T-helper 1 cell (primary cell): ENCODE data around the gene RRAS2.
A peak's percentile ranks its signal among the peaks of the same experiment; 100 is the strongest.
"Not testable (repeated sequence)": the region's sequence is repeated elsewhere in the genome, so short reads cannot be mapped to it uniquely, and the experiment has no call there.

ENCODE experiments used
- DNase-seq, 5 donors: peaks; one replicate each; pipeline ENCODE4 v3.0.0-alpha.2; 2012 to 2020

The RRAS2 gene

GRCh38 chr11:14305649-14306048 is 53.3 kb downstream of the RRAS2 start:
- no peak for DNase-seq

- no peak for DNase-seq
Observed at GRCh38 chr11:14304601-14305000, 54.4 kb downstream of the RRAS2 start.

- DNase-seq: peak in 4 of 5 donors; percentile 2 to 61 (median 17)
Observed at GRCh38 chr11:14300661-14301304, 58.2 kb downstream of the RRAS2 start.

GRCh38 chr11:14299921-14300320 is 59.1 kb downstream of the RRAS2 start:
- DNase-seq: no peak

- DNase-seq: peak in 1 of 5 donors; percentile 11
Observed at GRCh38 chr11:14290422-14290821, 68.6 kb downstream of the RRAS2 start.

GRCh38 chr11:14288189-14288935 is 70.6 kb downstream of the RRAS2 start:
- peak in 1 of 5 donors; percentile 78 for DNase-seq

GRCh38 chr11:14278869-14279268 is 80.1 kb downstream of the RRAS2 start:
- DNase-seq: not testable (repeated sequence)

GRCh38 chr11:14275076-14275475 is 83.9 kb downstream of the RRAS2 start:
- DNase-seq: no peak

GRCh38 chr11:14273895-14274294 is 85.1 kb downstream of the RRAS2 start:
- no peak for DNase-seq

- DNase-seq: peak in 1 of 5 donors; percentile 56
Observed at GRCh38 chr11:14270690-14271542, 88.1 kb downstream of the RRAS2 start.

GRCh38 chr11:14269692-14270573 is 89.0 kb downstream of the RRAS2 start:
- no peak for DNase-seq

GRCh38 chr11:14267861-14268635 is 90.9 kb downstream of the RRAS2 start:
- DNase-seq: no peak

GRCh38 chr11:14266622-14267021 is 92.4 kb downstream of the RRAS2 start:
- no peak for DNase-seq

GRCh38 chr11:14264966-14265365 is 94.0 kb downstream of the RRAS2 start:
- DNase-seq: no peak

- no peak for DNase-seq
Observed at GRCh38 chr11:14262271-14262846, 96.6 kb downstream of the RRAS2 start.

- no peak for DNase-seq
Observed at GRCh38 chr11:14261066-14261465, 97.9 kb downstream of the RRAS2 start.

- DNase-seq: no peak
Observed at GRCh38 chr11:14259878-14260277, 99.1 kb downstream of the RRAS2 start.

- no peak for DNase-seq
Observed at GRCh38 chr11:14259186-14259784, 99.7 kb downstream of the RRAS2 start.

- no peak for DNase-seq
Observed at GRCh38 chr11:14258221-14258935, 100.6 kb downstream of the RRAS2 start.

GRCh38 chr11:14255238-14255534 is 103.8 kb downstream of the RRAS2 start:
- DNase-seq: no peak
